Measurements from ENCODE around the gene FSCB.
"Not testable (repeated sequence)": the region's sequence is repeated elsewhere in the genome, so short reads cannot be mapped to it uniquely, and the experiment has no call there.

FSCB gene

GRCh38 chr14:44507183-44507582, at the start of gene FSCB:
TSS of gene FSCB (minus strand) at chr14:44507283. CDS start at chr14:44506987, 296 bp downstream.
- DNase-seq = no peak

- no peak for DNase-seq
These were observed 24.6 kb upstream of the FSCB start for GRCh38 chr14:44531658-44532057.

- DNase-seq = no peak
These were observed 23.4 kb upstream of the FSCB start for GRCh38 chr14:44530475-44530874.

- no peak for DNase-seq
These were observed 21.9 kb upstream of the FSCB start for GRCh38 chr14:44529026-44529425.

- no peak for DNase-seq
These were observed 21.1 kb upstream of the FSCB start for GRCh38 chr14:44528180-44528579.

- no peak for DNase-seq
These were observed 18.2 kb upstream of the FSCB start for GRCh38 chr14:44525237-44525636.

- DNase-seq = not testable (repeated sequence)
These were observed 8.6 kb upstream of the FSCB start for GRCh38 chr14:44515668-44516067.

- DNase-seq = no peak
These were observed 1.8 kb upstream of the FSCB start for GRCh38 chr14:44508834-44509233.

- no peak for DNase-seq
These were observed 1.5 kb downstream of the FSCB start for GRCh38 chr14:44505588-44505987.

- DNase-seq = no peak
These were observed 9.9 kb downstream of the FSCB start for GRCh38 chr14:44497148-44497547.

GRCh38 chr14:44494137-44494536, 12.9 kb downstream of the FSCB start:
- DNase-seq = no peak

GRCh38 chr14:44490966-44491365, 16.1 kb downstream of the FSCB start:
- DNase-seq = no peak

- DNase-seq = no peak
These were observed 29.1 kb downstream of the FSCB start for GRCh38 chr14:44477953-44478352.

GRCh38 chr14:44468771-44469170, 38.3 kb downstream of the FSCB start:
- no peak for DNase-seq

GRCh38 chr14:44463356-44464004, 43.6 kb downstream of the FSCB start:
- DNase-seq = no peak

- no peak for DNase-seq
These were observed 44.7 kb downstream of the FSCB start for GRCh38 chr14:44462381-44462780.

GRCh38 chr14:44461811-44462210, 45.3 kb downstream of the FSCB start:
- no peak for DNase-seq

Data from SHP77 treated with DMSO at 0.1 percent for 48 hours (cell line).